ENCODE results near the gene CLDND1. TPM values are rescaled to one million over a fixed set of nuclear protein-coding genes. Genes with fewer than 3 reads are reported as not detected.

CLDND1 gene
- total RNA-seq, 2 experiments from 2014 or later = 514 to 528 TPM

DNA sequence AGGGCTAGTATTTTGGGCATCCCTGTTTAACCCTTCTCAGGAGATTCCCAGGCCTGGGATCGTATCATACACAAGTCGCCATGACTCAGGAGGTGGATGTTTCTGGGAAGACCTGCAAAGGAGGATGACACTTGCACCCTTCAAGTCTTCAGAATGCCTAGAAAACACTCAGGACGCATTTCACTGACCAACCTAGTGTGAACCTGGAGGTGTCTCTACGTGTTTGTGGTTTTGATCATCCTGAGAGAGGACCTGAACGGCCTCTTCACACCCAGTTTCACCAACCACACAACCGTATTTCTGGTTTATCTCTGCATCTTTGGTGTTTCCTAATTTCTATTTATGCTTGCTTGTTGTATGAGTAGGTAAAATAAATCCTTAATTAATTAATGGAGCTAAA, 2.8 kb upstream of the CLDND1 start:
- H3K27me3 Mint-ChIP-seq = no peaks in the 10 kb centered on the region
- H3K36me3 Mint-ChIP-seq = peaks cover 73% of the 10 kb centered on the region
- CTCF ChIA-PET = interaction anchor here (1.1 to 1.9 kb wide), 6 partner anchors 11 to 487 kb away, joined by 3 to 10 read pairs (median 4); no protein-coding TSS in a partner anchor
- DNase-seq (peak; percentile 74), ATAC-seq (no peak)
- peak overlapping the region; percentile 59 for H3K4me3 Mint-ChIP-seq
- no peaks in the 10 kb centered on the region for H3K9me3 Mint-ChIP-seq (ENCODE audit: low read depth)
- H3K27ac Mint-ChIP-seq = peak overlapping the region; percentile 73
- peaks cover 64% of the 10 kb centered on the region for H3K4me1 Mint-ChIP-seq

DNA sequence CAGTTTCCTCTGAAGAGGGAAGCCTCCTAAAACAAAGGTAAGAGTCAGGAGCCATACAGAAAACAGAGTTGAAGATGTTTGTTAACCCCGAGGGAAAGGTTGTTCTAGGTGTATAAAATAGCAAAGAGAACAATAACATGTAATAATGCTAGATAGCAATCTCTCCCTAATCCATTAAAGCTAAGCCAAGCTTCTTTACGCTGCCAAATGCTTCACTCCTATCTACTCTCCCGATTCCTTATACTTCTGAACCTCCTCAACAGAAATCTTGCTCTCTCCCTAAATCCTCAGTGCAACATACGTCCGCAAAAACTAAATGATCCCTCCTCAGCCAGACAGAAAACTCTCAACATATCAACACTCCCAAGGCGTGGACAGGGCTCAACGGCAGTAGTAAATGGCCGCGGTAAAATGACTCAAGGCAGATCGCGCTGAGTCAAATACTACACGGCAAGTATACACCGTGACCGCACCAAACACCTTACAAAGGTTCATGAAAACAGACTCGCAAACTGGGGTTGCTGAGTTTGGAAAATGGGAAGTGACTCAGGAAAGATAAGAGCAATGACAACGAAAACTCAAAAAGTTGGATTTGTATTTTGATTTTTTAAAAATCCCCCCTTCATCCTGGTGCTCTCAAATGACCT, 682 bp downstream of the CLDND1 start:
- peaks cover 67% of the 10 kb centered on the region for H3K4me1 Mint-ChIP-seq
- H3K27me3 Mint-ChIP-seq = no peaks in the 10 kb centered on the region
- CTCF ChIA-PET = interaction anchor here (0.6 to 2.1 kb wide), 9 partner anchors 11 to 148 kb away, joined by 3 to 9 read pairs (median 3); no protein-coding TSS in a partner anchor
- H3K4me3 Mint-ChIP-seq = peak overlapping the region; percentile 96
- peak; percentile 86 for DNase-seq
- peaks cover 83% of the 10 kb centered on the region for H3K36me3 Mint-ChIP-seq
- ATAC-seq = peak; percentile 50
- H3K9me3 Mint-ChIP-seq (ENCODE audit: low read depth) = no peaks in the 10 kb centered on the region
- peak overlapping the region; percentile 93 for H3K27ac Mint-ChIP-seq

DNA sequence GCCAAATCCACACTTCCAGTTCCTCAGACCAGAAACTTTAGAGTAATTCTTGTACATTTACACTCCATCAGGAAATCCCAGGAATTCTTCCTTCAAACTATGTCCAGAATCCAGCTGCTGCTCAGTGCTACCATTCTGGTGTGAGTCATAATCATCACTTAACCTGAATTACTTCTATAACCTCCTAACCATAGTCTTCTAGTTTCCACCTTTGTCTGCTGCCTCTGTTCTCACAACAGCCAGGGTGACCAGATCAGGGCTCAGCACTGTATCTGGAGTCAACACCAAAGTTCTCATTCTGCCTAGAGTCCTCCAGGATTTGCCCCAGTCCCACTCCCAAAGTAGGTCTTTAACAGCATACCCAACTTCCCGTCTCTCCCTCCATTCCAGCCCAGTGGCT, 3.4 kb downstream of the CLDND1 start:
- Mint-ChIP-seq H3K27ac (peak overlapping the region; percentile 93), H3K4me3 (peak overlapping the region; percentile 96), H3K27me3 (no peaks in the 10 kb centered on the region), H3K4me1 (peaks cover 70% of the 10 kb centered on the region), H3K36me3 (peaks cover 89% of the 10 kb centered on the region), H3K9me3 (ENCODE audit: low read depth) (no peaks in the 10 kb centered on the region)
- CTCF ChIA-PET = no interaction called here
- DNase-seq (no peak), ATAC-seq (no peak)

DNA sequence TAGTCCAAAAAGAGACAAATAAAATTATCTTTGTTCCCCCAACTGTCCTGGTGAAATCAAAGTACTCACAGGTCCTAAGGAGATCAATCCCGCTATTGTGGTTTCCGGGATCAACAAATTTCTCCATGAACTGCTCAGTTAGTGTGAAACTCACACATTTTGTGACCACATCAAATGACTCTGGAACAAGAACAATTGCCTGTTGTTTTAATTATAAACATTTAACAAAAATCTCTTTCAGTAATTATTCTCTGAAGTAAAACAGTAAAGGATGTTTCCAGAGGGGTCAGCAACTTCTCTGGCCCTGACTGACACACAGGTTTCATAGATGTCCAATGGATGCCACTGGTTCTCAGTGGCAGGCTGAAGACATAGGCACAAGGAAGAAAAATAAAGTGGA, 3.9 kb downstream of the CLDND1 start:
- Mint-ChIP-seq H3K36me3 (peaks cover 85% of the 10 kb centered on the region), H3K4me3 (peak overlapping the region; percentile 96)

DNA sequence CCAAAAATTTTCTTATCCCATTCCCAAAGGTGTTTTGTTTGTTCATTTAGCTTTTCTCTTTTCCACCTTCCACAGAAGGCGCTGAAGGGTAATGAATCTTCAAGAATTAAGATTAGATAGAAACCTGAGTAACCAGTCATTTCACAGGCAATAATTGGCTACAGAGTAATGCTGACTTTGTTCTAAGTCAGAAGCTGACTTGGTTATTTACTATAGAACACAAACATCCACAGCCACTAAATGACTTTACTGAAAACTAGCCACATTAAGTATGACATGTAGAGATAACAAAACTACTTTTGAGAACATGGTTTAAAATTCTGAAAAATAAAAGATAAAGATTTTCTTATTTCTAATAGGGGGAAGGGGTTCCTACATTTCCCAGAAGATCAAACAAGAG, 7.8 kb downstream of the CLDND1 start:
- peaks cover 67% of the 10 kb centered on the region for H3K4me1 Mint-ChIP-seq
- H3K27me3 Mint-ChIP-seq = no peaks in the 10 kb centered on the region
- ATAC-seq (peak; percentile 31), DNase-seq (no peak)
- CTCF ChIA-PET = no interaction called here
- H3K9me3 Mint-ChIP-seq (ENCODE audit: low read depth) = peaks cover 2% of the 10 kb centered on the region
- H3K27ac Mint-ChIP-seq = peak overlapping the region; percentile 26
- H3K4me3 Mint-ChIP-seq = no peak overlapping the region
- peaks cover 86% of the 10 kb centered on the region for H3K36me3 Mint-ChIP-seq

More for the DNA sequence above, 3.9 kb downstream of the CLDND1 start:
- ATAC-seq = no peak
- peak overlapping the region; percentile 93 for H3K27ac Mint-ChIP-seq
- peaks cover 70% of the 10 kb centered on the region for H3K4me1 Mint-ChIP-seq
- H3K9me3 Mint-ChIP-seq (ENCODE audit: low read depth) = no peaks in the 10 kb centered on the region
- no peak for DNase-seq
- CTCF ChIA-PET = no interaction called here
- no peaks in the 10 kb centered on the region for H3K27me3 Mint-ChIP-seq

DNA sequence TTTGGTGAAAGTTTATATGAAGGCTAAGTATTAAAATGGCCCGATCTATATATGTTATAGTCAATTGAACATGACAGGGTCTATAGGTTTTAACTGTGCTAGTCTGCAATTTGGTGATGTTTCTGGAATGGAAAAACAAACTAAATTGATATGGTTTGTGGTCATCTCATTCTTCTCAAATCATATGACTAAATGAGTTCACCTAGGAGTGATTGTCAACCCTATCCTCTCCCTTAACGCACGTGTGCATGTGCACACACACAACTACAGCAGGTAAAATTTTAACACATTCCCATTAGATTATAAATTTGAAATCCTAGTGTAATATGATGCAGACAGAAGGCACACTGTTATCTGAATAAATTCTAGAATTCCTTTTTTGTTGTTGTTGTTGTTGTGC, 9.0 kb downstream of the CLDND1 start:
- CTCF ChIA-PET = no interaction called here
- Mint-ChIP-seq H3K4me1 (peaks cover 68% of the 10 kb centered on the region), H3K36me3 (peaks cover 85% of the 10 kb centered on the region), H3K4me3 (no peak overlapping the region), H3K27ac (peak overlapping the region; percentile 28), H3K27me3 (no peaks in the 10 kb centered on the region), H3K9me3 (ENCODE audit: low read depth) (peaks cover 2% of the 10 kb centered on the region)
- no peak for ATAC-seq
- DNase-seq = no peak

DNA sequence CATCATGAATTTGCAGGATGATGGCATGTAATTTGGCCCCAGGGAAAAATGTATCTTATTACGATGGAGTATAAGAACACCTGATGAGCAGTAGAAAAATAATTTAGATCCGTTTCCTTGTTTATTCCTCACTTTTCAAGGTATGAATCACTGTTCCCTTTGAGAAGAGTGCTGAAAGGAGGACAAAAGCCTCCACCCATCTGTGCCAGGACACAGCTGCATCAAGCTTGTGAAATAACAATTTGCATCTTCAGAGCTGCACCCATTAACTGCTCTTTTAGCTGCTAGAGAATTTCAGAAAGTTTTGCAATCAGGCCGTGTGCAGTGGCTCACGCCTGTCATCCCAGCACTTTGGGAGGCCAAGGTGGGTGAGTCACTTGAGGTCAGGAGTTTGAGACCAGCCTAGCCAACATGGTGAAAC, 9.6 kb downstream of the CLDND1 start:
- Mint-ChIP-seq H3K9me3 (ENCODE audit: low read depth) (peaks cover 2% of the 10 kb centered on the region), H3K36me3 (peaks cover 85% of the 10 kb centered on the region), H3K27ac (no peak overlapping the region), H3K4me3 (no peak overlapping the region), H3K4me1 (peaks cover 68% of the 10 kb centered on the region), H3K27me3 (no peaks in the 10 kb centered on the region)
- CTCF ChIA-PET = interaction anchor here (1.7 kb wide), 1 partner anchor 59 kb away, joined by 4 read pairs; no protein-coding TSS in a partner anchor
- no peak for ATAC-seq
- no peak for DNase-seq

DNA sequence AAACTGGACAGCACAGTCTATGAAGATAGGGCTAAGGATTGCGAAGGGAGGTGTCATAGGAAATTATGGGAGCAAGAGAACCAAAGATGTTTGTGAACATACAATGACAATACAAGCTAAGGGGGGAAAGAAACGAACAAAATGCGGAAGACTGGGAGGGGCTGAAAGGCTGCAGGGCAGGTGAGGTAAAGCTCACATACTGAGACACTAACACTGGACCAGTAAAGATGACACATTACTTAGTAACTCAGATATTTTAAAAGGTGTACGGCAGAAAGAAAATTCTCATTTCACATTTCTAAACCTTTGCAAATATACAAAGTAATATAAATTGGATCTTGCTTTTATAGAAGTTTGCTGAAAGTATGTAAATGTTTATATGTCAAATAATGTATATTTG, 10.1 kb downstream of the CLDND1 start:
- DNase-seq (no peak), ATAC-seq (no peak)
- Mint-ChIP-seq H3K27ac (no peak overlapping the region), H3K4me3 (no peak overlapping the region), H3K27me3 (no peaks in the 10 kb centered on the region), H3K4me1 (peaks cover 65% of the 10 kb centered on the region), H3K36me3 (peaks cover 83% of the 10 kb centered on the region), H3K9me3 (ENCODE audit: low read depth) (peaks cover 2% of the 10 kb centered on the region)
- CTCF ChIA-PET = interaction anchor here (1.7 kb wide), 1 partner anchor 60 kb away, joined by 4 read pairs; no protein-coding TSS in a partner anchor

DNA sequence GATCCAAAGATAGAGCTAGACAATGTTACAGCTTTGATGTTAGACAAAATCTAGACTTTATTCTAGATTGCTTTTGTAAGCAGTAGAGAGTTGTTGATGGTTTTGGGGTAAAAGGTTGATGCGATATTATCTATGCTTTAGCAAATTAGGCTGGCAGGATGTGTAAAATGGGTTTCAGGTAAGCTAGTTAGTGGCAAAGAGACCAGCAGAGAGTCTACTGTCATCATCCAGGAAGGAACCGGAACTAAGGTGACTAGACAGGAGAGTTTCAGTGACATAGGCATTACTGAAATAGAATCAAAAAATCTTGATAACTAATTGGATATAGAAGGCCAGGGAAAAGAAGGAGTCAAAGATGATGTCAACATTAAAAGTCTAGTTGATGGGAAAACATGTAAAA, 14.1 kb downstream of the CLDND1 start:
- Mint-ChIP-seq H3K4me1 (peaks cover 32% of the 10 kb centered on the region), H3K9me3 (ENCODE audit: low read depth) (peaks cover 4% of the 10 kb centered on the region), H3K36me3 (peaks cover 67% of the 10 kb centered on the region), H3K27me3 (no peaks in the 10 kb centered on the region), H3K27ac (peak overlapping the region; percentile 38), H3K4me3 (no peak overlapping the region)
- CTCF ChIA-PET = no interaction called here
- ATAC-seq (no peak), DNase-seq (no peak)

DNA sequence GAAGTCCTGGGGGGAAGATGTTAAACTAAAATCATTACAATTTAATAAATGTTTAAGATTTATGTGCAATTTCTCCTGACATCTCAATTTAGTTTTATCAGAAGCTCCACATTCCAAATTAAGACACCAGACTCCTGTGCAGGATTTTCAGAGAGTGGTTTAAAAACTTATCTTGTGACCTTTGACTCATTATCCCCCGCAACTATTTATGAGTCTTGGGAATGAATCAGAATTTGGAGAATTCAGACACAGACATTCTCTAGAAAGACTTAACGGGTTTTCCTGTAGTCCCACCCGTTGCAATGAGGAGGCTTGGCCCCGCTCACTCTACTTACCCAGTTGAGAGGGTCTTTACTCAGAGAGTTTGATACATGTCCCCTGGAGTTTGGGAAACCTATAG, 18.2 kb downstream of the CLDND1 start:
- no peak overlapping the region for H3K27ac Mint-ChIP-seq

DNA sequence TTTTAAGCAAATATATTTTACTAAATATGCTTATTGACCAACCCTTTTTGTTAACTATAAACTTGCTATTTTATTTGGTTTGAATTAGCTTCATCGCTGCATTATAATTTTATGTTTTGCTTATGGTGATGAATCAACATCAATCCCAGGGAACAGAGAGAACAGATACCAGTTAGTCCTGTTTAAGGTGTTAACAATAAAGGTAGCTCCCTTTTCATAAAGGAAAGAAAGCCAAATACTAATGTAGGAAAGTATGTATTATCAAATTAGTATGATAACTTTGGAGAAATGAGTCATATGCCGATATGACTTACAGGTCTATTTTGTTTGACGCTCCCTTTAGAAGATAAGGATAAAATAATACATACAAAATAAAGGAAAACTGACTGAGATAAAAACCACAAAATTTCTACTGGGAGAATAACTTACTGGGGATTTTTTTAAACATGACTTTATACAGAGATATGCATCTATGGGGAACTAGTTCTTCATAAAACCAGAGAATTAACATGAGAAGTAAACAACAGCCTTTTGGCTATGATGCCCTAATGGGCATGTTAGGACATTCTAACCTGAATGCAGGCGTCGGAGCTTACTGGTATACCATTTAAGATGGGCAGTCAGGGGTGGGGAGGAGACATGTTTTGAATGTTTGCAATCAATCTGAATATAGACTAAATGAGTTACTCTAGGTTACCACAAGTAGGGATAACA, 20.7 kb downstream of the CLDND1 start:
- no peak overlapping the region for H3K27ac Mint-ChIP-seq
- H3K36me3 Mint-ChIP-seq = peaks cover 29% of the 10 kb centered on the region
- no peak overlapping the region for H3K4me3 Mint-ChIP-seq
- ATAC-seq (no peak), DNase-seq (no peak)
- no peaks in the 10 kb centered on the region for H3K27me3 Mint-ChIP-seq
- CTCF ChIA-PET = interaction anchor here (1.6 kb wide), 1 partner anchor 19 kb away, joined by 4 read pairs; no protein-coding TSS in a partner anchor
- peaks cover 4% of the 10 kb centered on the region for H3K4me1 Mint-ChIP-seq
- peaks cover 6% of the 10 kb centered on the region for H3K9me3 Mint-ChIP-seq (ENCODE audit: low read depth)

More for the DNA sequence above, 18.2 kb downstream of the CLDND1 start:
- peaks cover 20% of the 10 kb centered on the region for H3K4me1 Mint-ChIP-seq
- ATAC-seq (no peak), DNase-seq (no peak)
- CTCF ChIA-PET = no interaction called here
- no peaks in the 10 kb centered on the region for H3K27me3 Mint-ChIP-seq
- H3K9me3 Mint-ChIP-seq (ENCODE audit: low read depth) = peaks cover 6% of the 10 kb centered on the region
- H3K4me3 Mint-ChIP-seq = no peak overlapping the region
- H3K36me3 Mint-ChIP-seq = peaks cover 49% of the 10 kb centered on the region

DNA sequence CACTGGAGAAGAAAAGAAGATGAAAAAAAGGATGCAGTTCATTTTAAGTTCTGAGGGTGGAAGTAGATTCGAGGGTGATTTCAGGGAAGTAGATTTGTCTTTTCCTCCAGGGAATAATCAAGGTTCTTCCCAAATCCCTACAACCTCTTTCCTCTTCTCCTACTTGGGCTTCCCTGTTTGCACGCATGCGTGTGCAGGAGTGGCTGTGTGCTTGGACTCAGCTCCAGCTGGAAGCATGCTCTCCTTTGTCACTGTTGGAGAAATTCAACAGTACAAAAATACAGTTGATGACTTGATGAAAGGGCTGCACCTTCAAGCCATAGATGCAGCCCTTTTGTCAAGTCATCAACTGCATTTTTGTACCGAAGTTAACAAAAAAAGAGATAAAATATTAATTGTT, 21.4 kb downstream of the CLDND1 start:
- H3K4me1 Mint-ChIP-seq = peaks cover 4% of the 10 kb centered on the region
- DNase-seq (no peak), ATAC-seq (no peak)
- peaks cover 22% of the 10 kb centered on the region for H3K36me3 Mint-ChIP-seq
- no peak overlapping the region for H3K27ac Mint-ChIP-seq
- no peak overlapping the region for H3K4me3 Mint-ChIP-seq
- no peaks in the 10 kb centered on the region for H3K27me3 Mint-ChIP-seq
- peaks cover 6% of the 10 kb centered on the region for H3K9me3 Mint-ChIP-seq (ENCODE audit: low read depth)
- CTCF ChIA-PET = interaction anchor here (0.6 to 1.6 kb wide), 2 partner anchors 19 to 669 kb away, joined by 3 to 4 read pairs; no protein-coding TSS in a partner anchor

DNA sequence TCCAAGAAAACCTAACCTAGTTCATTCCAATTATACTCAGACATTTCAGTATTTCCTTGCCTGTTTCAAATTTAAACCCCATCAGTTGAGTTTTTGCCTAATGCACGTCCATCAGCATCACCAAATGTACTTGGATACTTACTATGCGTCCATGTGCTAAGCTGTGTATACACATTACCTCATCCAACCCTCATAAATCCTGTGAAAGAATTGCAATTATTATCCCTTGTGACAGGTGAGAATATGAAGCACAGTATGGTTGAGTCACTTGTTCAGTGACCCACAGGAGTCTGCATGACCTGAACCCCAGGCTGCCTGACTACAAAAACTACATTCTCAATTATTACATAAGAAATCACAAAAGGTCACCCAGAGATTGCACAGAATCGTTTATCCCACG, 22.7 kb downstream of the CLDND1 start:
- H3K36me3 Mint-ChIP-seq = peaks cover 18% of the 10 kb centered on the region
- H3K4me3 Mint-ChIP-seq = no peak overlapping the region
- ATAC-seq (no peak), DNase-seq (no peak)
- H3K27ac Mint-ChIP-seq = no peak overlapping the region
- H3K9me3 Mint-ChIP-seq (ENCODE audit: low read depth) = peaks cover 3% of the 10 kb centered on the region
- CTCF ChIA-PET = no interaction called here
- no peaks in the 10 kb centered on the region for H3K27me3 Mint-ChIP-seq
- H3K4me1 Mint-ChIP-seq = peaks cover 4% of the 10 kb centered on the region

DNA sequence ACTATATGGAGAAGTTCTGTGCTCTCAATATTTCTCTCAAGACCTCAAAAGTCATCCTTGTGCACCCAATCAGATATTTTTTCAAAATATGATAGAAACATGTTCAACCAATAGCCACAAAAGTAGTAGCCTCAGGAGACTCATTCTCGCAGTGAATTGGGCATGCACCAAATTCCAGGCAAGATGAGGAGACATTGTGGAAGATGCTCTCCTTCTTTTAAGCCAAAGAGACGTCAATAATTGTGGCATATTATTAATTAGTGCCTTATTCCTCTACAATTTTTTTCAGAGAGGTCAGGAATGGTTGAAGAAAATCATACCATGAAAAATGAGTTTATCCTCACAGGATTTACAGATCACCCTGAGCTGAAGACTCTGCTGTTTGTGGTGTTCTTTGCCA, 25.3 kb downstream of the CLDND1 start, which contains the start of gene OR5K2:
Gene OR5K2 (plus strand): TSS at position 301 of the 400 bp plus-strand sequence. CDS start 0 bp downstream, at position 301.
- peaks cover 2% of the 10 kb centered on the region for H3K9me3 Mint-ChIP-seq (ENCODE audit: low read depth)
- peaks cover 2% of the 10 kb centered on the region for H3K4me1 Mint-ChIP-seq
- DNase-seq (no peak), ATAC-seq (no peak)
- no peaks in the 10 kb centered on the region for H3K27me3 Mint-ChIP-seq
- H3K36me3 Mint-ChIP-seq = peaks cover 10% of the 10 kb centered on the region
- CTCF ChIA-PET = no interaction called here
- H3K4me3 Mint-ChIP-seq = no peak within 1 kb of the TSS
- no peak within 1 kb of the TSS for H3K27ac Mint-ChIP-seq

Measured in activated CD8-positive, alpha-beta memory T cell treated with anti-CD3 and anti-CD28 coated beads, Interleukin-2, amount 10 ng/mL, durations not matched to agents 7 days and 5 days (primary cell).